Neural cell (in vitro differentiated cells): Measurements from ENCODE around the gene SEC61A1.

Experiments
- EP300 ChIP-seq: fragments of 450-650 bp; conservative IDR thresholded peaks from 2 replicates; pipeline ENCODE4 v1.6.1; 2014; ENCODE audit warnings: antibody characterized with exemption, mild to moderate bottlenecking, moderate library complexity; ENCODE audit not compliant: poor library complexity, severe bottlenecking
- EZH2 ChIP-seq: fragments of 200-600, 300-800 bp; shearing (Covaris generic), sonication (generic); IDR thresholded peaks from 2 replicates; pipeline ENCODE4 v1.6.1; 2014; ENCODE audit warnings: antibody characterized with exemption, low read length, borderline replicate concordance, mild to moderate bottlenecking; ENCODE audit not compliant: insufficient read depth, poor library complexity, severe bottlenecking
- POLR2AphosphoS5 ChIP-seq: IDR thresholded peaks from 2 replicates; pipeline ENCODE4 v1.6.1; 2012
- RAD21 ChIP-seq: fragments of 450-650 bp; conservative IDR thresholded peaks from 2 replicates; pipeline ENCODE4 v1.6.1; 2014; ENCODE audit warnings: antibody characterized with exemption, mild to moderate bottlenecking, moderate library complexity
- TAF1 ChIP-seq: IDR thresholded peaks from 2 replicates; pipeline ENCODE4 v1.6.1; 2012; ENCODE audit warnings: low read depth
- TF ChIP-seq, protein P1 (sequence below): fragments of 450-650 bp; IDR thresholded peaks from 2 replicates; pipeline ENCODE4 v1.5.1; 2014; ENCODE audit warnings: antibody characterized with exemption, mild to moderate bottlenecking, moderate library complexity; ENCODE audit not compliant: poor library complexity, severe bottlenecking
- TF ChIP-seq, protein P2 (sequence below): IDR thresholded peaks from 2 replicates; pipeline ENCODE4 v1.6.1; 2012; ENCODE audit warnings: borderline replicate concordance

DNA sequence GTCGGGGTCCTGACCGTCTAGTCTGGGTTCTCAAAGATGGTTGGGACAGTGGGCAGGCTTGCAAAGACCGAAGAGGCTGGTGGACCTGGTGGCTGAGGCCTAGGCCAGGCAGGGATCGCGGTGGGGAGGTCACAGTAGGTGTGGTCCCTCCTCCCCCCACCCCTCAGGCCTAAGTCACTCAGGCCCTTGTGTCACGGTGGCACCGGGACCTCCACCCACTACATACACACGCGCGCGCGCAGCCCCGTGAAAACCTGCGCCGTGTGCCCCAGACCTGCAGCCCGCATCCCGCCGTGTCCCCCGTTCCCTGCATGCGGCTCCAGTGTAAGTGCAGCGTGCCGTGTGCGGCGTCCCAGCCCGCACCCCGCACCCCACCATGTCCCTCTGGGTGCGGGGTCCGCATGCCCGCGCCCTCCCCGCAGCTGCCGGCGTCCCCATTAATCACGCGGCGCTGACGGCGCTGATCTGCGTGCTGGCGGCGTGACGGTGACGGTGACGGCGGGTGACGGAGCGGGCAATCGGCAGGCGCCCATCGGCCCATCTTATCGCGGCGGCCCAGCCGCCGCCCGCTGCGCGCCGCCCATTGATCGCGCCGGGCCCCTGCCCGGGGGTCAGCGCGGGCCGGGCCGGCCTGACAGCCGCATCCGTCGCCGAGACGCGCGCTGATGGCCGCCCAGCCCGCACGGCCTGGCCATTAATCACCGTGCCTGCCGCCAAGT lies 24.4 kb downstream of the SEC61A1 start:
- TF ChIP-seq, protein P1, sequence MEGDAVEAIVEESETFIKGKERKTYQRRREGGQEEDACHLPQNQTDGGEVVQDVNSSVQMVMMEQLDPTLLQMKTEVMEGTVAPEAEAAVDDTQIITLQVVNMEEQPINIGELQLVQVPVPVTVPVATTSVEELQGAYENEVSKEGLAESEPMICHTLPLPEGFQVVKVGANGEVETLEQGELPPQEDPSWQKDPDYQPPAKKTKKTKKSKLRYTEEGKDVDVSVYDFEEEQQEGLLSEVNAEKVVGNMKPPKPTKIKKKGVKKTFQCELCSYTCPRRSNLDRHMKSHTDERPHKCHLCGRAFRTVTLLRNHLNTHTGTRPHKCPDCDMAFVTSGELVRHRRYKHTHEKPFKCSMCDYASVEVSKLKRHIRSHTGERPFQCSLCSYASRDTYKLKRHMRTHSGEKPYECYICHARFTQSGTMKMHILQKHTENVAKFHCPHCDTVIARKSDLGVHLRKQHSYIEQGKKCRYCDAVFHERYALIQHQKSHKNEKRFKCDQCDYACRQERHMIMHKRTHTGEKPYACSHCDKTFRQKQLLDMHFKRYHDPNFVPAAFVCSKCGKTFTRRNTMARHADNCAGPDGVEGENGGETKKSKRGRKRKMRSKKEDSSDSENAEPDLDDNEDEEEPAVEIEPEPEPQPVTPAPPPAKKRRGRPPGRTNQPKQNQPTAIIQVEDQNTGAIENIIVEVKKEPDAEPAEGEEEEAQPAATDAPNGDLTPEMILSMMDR: no peak
- TF ChIP-seq TAF1: no peak
- TF ChIP-seq, protein P2, sequence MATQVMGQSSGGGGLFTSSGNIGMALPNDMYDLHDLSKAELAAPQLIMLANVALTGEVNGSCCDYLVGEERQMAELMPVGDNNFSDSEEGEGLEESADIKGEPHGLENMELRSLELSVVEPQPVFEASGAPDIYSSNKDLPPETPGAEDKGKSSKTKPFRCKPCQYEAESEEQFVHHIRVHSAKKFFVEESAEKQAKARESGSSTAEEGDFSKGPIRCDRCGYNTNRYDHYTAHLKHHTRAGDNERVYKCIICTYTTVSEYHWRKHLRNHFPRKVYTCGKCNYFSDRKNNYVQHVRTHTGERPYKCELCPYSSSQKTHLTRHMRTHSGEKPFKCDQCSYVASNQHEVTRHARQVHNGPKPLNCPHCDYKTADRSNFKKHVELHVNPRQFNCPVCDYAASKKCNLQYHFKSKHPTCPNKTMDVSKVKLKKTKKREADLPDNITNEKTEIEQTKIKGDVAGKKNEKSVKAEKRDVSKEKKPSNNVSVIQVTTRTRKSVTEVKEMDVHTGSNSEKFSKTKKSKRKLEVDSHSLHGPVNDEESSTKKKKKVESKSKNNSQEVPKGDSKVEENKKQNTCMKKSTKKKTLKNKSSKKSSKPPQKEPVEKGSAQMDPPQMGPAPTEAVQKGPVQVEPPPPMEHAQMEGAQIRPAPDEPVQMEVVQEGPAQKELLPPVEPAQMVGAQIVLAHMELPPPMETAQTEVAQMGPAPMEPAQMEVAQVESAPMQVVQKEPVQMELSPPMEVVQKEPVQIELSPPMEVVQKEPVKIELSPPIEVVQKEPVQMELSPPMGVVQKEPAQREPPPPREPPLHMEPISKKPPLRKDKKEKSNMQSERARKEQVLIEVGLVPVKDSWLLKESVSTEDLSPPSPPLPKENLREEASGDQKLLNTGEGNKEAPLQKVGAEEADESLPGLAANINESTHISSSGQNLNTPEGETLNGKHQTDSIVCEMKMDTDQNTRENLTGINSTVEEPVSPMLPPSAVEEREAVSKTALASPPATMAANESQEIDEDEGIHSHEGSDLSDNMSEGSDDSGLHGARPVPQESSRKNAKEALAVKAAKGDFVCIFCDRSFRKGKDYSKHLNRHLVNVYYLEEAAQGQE: no peak
- no peak for TF ChIP-seq POLR2AphosphoS5
- TF ChIP-seq EZH2: no peak
- no peak for TF ChIP-seq RAD21
- no peak for TF ChIP-seq EP300
